HG03460 (cell line): ENCODE results near the gene PGM5.

Experiments
- ATAC-seq: cut with Tn5 transposase; IDR thresholded peaks from one replicate; pipeline ENCODE4 v1.9.1; 2021; ENCODE audit not compliant: unreplicated experiment

Gene PGM5

GRCh38 chr9:68431307-68431706 is 74.9 kb downstream of the PGM5 start:
- no peak for ATAC-seq

GRCh38 chr9:68433531-68434110 is 77.2 kb downstream of the PGM5 start:
- ATAC-seq = no peak

GRCh38 chr9:68437785-68438184 is 81.4 kb downstream of the PGM5 start:
- no peak for ATAC-seq

- ATAC-seq = no peak
Measured at GRCh38 chr9:68443624-68444023, 87.2 kb downstream of the PGM5 start.

GRCh38 chr9:68446836-68447235 is 90.4 kb downstream of the PGM5 start:
- no peak for ATAC-seq

DNA sequence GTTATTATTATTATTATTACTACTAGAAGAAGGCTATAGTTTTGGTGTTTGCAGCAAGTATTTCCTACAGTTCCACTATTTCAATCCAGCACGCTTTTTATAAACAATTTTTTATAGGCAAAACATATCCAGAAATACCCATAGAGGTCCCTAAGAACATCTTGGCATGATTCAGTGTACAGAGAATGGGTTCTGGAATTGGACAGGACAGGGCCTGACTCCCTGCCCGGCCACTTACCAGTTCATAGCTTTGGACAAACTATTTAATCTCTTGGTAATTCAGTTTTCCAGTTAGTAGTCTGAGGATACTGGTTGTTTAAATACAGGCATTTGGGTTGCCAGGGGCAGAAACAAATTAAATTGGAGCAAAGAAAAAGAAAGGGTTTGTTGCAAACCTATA is 91.2 kb downstream of the PGM5 start:
- ATAC-seq = no peak

DNA sequence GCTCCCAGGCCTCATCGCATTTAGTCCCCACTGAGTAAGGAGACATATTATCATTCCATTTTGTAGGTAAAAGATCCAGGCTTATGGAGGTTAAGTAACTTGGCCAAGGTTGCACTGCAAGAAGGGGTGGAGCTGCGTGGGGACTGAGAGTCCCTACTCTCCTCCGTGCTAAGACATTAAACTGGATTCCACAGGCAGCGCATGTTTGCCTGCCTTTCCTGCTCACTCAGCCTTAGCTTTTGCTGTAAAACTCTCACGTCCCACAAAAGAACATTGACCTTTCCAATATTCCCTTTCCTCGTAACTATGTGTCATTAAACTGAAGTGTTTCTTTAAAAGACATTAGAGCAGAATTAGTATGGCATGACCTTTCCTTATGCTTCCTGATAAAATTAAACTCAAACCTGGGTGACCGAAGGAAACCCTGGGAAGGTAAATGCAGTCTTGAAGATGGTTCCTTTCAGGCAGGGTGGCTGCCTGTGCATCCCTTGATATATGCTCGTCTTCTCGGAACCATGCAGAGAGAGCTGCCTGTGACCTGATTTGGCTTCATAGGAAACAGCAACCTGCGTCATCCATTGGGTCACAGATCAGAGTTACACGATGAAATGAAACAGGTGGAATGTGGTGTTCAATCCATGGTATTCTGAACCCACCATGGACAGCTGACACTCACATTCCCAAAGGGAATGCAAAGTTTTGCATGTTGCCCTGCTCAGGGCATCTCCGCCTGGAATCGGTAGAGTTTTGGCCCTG is 98.3 kb downstream of the PGM5 start:
- ATAC-seq = no peak

DNA sequence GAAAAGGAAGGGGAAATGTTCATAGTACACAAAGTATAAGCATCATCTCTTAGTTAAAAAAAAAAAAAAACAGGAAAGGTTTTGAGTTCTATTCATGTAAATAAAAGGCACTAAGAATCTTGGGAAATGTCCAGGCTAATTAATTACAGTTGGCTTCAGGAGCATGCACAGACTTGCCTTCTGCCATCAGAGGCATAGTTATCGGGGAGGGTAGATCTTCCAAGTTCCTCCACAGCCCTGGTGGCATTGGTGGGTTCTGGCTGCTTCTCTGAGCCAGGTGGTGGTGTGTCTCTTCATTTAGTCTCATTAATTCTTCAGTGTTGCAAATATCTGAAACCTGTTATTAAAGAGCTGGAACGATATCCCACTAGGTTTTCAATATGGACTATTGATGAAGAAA is 99.0 kb downstream of the PGM5 start:
- no peak for ATAC-seq

GRCh38 chr9:68457803-68458202 is 101.4 kb downstream of the PGM5 start:
- no peak for ATAC-seq

GRCh38 chr9:68458918-68459317 is 102.5 kb downstream of the PGM5 start:
- ATAC-seq = no peak

GRCh38 chr9:68462105-68462775 is 105.8 kb downstream of the PGM5 start:
- ATAC-seq = no peak

GRCh38 chr9:68470067-68470466 is 113.7 kb downstream of the PGM5 start:
- ATAC-seq = no peak

GRCh38 chr9:68470634-68471033 is 114.2 kb downstream of the PGM5 start:
- ATAC-seq = no peak

DNA sequence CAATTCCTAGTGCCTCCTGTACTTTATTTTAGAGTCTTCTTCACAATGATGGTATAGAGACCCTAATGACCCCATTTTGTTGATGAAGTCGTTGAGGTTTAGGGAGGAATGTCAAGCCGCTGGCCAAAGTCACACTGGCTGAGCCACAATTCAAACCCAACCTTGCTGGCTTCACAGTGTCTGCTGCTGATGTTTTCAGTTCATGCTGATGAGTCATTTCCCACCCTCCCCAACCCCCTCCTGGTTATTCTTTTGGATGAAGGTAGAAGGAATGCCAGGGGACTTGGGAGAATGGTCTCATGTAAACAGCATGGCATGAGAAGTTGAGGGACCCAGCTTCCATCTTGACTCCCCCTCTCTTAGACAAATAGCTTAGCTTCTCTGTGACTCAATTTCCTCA is 115.7 kb downstream of the PGM5 start:
- ATAC-seq = no peak

GRCh38 chr9:68473790-68474189 is 117.4 kb downstream of the PGM5 start:
- no peak for ATAC-seq

DNA sequence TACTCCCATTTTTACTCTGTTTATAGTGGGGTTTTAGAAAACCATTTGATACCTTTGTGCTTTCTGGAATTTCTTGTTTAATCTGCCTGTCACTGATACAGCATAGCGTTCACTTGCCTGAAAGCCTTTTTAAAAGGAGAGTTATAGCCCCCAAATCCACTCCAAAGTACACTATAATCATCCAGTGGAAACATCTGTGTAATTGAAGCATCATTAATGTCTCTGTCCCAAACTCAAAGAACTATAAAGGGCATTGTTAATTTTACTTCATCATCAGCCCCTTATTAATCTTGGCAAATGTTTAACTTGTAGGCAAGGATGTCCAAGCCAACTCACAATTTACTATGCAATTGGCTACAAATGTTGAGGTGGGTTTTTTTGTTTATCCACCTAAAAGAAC is 120.0 kb downstream of the PGM5 start:
- ATAC-seq = no peak

- no peak for ATAC-seq
Measured at GRCh38 chr9:68476847-68477246, 120.4 kb downstream of the PGM5 start.

DNA sequence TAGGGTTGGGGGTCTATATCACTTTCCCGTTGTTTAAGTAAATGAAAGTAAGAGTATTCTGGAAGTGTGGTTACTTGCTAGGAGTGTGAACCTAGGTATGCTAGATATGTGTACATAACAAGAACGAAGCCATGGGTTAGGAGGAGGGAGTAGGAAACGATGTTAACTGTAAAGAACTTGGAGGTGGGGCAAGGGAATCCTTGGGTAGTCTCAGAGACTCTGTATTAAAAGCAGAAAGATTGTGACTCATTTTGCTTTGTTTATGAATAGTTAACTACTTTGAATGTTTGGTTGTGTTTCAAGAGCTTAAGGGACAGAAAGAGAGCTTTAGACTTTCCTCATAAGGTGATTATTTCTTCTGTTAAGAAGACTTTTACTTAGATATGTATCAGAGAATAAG is 124.4 kb downstream of the PGM5 start:
- ATAC-seq = no peak

- ATAC-seq = no peak
Measured at GRCh38 chr9:68482548-68482947, 126.1 kb downstream of the PGM5 start.

GRCh38 chr9:68488126-68488525 is 131.7 kb downstream of the PGM5 start:
- no peak for ATAC-seq

GRCh38 chr9:68489646-68490045 is 133.2 kb downstream of the PGM5 start:
- no peak for ATAC-seq

DNA sequence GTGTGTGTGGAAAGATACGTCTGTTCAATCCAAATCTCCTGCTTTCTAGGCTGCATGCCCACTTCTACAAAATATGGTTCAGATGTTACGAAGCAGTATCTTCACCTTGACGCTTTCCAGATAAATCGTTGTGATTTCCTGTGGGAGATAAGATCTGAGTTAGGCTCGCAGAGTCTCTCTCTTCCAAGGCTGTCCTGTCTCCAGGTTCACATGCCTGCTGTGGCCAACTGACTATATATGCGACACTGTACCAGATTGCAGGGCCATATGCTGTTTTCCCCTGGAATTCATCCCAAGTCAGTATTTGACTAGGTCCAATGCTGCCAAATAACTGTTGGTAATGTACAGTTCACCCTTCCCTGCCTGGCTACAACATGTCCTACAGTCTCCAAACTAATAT is 136.4 kb downstream of the PGM5 start:
- ATAC-seq = no peak
